Measurements from ENCODE around the gene EYS.

EYS gene

GRCh38 chr6:64792534-64792933, 914.5 kb downstream of the EYS start:
- H3K27me3 ChIP-seq (ENCODE audit: insufficient read depth, poor library complexity, severe bottlenecking), result no peaks in the 10 kb centered on the region
- DNase-seq (ENCODE audit: low spot score), result no peak
- TF ChIP-seq CTCF (IDR thresholded peaks at IDR 0.05; ENCODE audit: poor library complexity, severe bottlenecking), result no peak
- H3K4me1 ChIP-seq (ENCODE audit: insufficient read depth, poor library complexity, severe bottlenecking), result no peaks in the 10 kb centered on the region
- no peaks in the 10 kb centered on the region for H3K36me3 ChIP-seq (ENCODE audit: low read depth)
- no peak for ATAC-seq (ENCODE audit: low read depth)
- no peak overlapping the region for H3K27ac ChIP-seq (ENCODE audit: poor library complexity, severe bottlenecking)
- no peak overlapping the region for H3K4me3 ChIP-seq (ENCODE audit: severe bottlenecking)
- H3K9me3 ChIP-seq (ENCODE audit: severe bottlenecking), result no peaks in the 10 kb centered on the region

GRCh38 chr6:64789476-64789875, 917.5 kb downstream of the EYS start:
- no peak for ATAC-seq (ENCODE audit: low read depth)

GRCh38 chr6:64786736-64787135, 920.3 kb downstream of the EYS start:
- Histone ChIP-seq H3K36me3 (ENCODE audit: low read depth) (no peaks in the 10 kb centered on the region), H3K27me3 (ENCODE audit: insufficient read depth, poor library complexity, severe bottlenecking) (no peaks in the 10 kb centered on the region), H3K4me3 (ENCODE audit: severe bottlenecking) (no peak overlapping the region), H3K9me3 (ENCODE audit: severe bottlenecking) (no peaks in the 10 kb centered on the region), H3K27ac (ENCODE audit: poor library complexity, severe bottlenecking) (no peak overlapping the region), H3K4me1 (ENCODE audit: insufficient read depth, poor library complexity, severe bottlenecking) (no peaks in the 10 kb centered on the region)
- DNase-seq (ENCODE audit: low spot score) (no peak), ATAC-seq (ENCODE audit: low read depth) (no peak)
- TF ChIP-seq CTCF (IDR thresholded peaks at IDR 0.05; ENCODE audit: poor library complexity, severe bottlenecking), result no peak

More at GRCh38 chr6:64789476-64789875, 917.5 kb downstream of the EYS start:
- Histone ChIP-seq H3K4me3 (ENCODE audit: severe bottlenecking) (no peak overlapping the region), H3K27me3 (ENCODE audit: insufficient read depth, poor library complexity, severe bottlenecking) (no peaks in the 10 kb centered on the region), H3K27ac (ENCODE audit: poor library complexity, severe bottlenecking) (no peak overlapping the region), H3K36me3 (ENCODE audit: low read depth) (no peaks in the 10 kb centered on the region), H3K4me1 (ENCODE audit: insufficient read depth, poor library complexity, severe bottlenecking) (no peaks in the 10 kb centered on the region), H3K9me3 (ENCODE audit: severe bottlenecking) (no peaks in the 10 kb centered on the region)
- TF ChIP-seq CTCF (IDR thresholded peaks at IDR 0.05; ENCODE audit: poor library complexity, severe bottlenecking), result no peak
- no peak for DNase-seq (ENCODE audit: low spot score)

- no peaks in the 10 kb centered on the region for H3K9me3 ChIP-seq (ENCODE audit: severe bottlenecking)
- no peak overlapping the region for H3K4me3 ChIP-seq (ENCODE audit: severe bottlenecking)
- no peak overlapping the region for H3K27ac ChIP-seq (ENCODE audit: poor library complexity, severe bottlenecking)
- no peak for TF ChIP-seq CTCF (IDR thresholded peaks at IDR 0.05; ENCODE audit: poor library complexity, severe bottlenecking)
- no peak for DNase-seq (ENCODE audit: low spot score)
- H3K36me3 ChIP-seq (ENCODE audit: low read depth), result no peaks in the 10 kb centered on the region
- peaks cover 2% of the 10 kb centered on the region for H3K4me1 ChIP-seq (ENCODE audit: insufficient read depth, poor library complexity, severe bottlenecking)
- H3K27me3 ChIP-seq (ENCODE audit: insufficient read depth, poor library complexity, severe bottlenecking), result no peaks in the 10 kb centered on the region
- peak; percentile 59; the same call in 1 of the 3 replicates for ATAC-seq (ENCODE audit: low read depth)
These were observed 924.1 kb downstream of the EYS start for GRCh38 chr6:64782877-64783276.

- Histone ChIP-seq H3K4me3 (ENCODE audit: severe bottlenecking) (no peak overlapping the region), H3K4me1 (ENCODE audit: insufficient read depth, poor library complexity, severe bottlenecking) (peaks cover 7% of the 10 kb centered on the region), H3K27ac (ENCODE audit: poor library complexity, severe bottlenecking) (no peak overlapping the region), H3K9me3 (ENCODE audit: severe bottlenecking) (no peaks in the 10 kb centered on the region), H3K27me3 (ENCODE audit: insufficient read depth, poor library complexity, severe bottlenecking) (no peaks in the 10 kb centered on the region), H3K36me3 (ENCODE audit: low read depth) (no peaks in the 10 kb centered on the region)
- ATAC-seq (ENCODE audit: low read depth), result no peak
- no peak for DNase-seq (ENCODE audit: low spot score)
- no peak for TF ChIP-seq CTCF (IDR thresholded peaks at IDR 0.05; ENCODE audit: poor library complexity, severe bottlenecking)
These were observed 928.9 kb downstream of the EYS start for GRCh38 chr6:64777941-64778785.

Measured in RWPE2 (cell line).